Sigmoid colon (tissue), 4 donors: ENCODE results near the gene KIF6.

Experiments
- POLR2A ChIP-seq, 2 donors: fragments of 450-650 bp; IDR thresholded peaks; one replicate each; pipeline ENCODE4 v1.6.1; 2016; ENCODE audit warnings: antibody characterized with exemption in 2 of 2, mild to moderate bottlenecking in 2 of 2, moderate library complexity in 2 of 2
- POLR2AphosphoS5 ChIP-seq, 4 donors: sonication (generic); formaldehyde crosslinking; IDR thresholded peaks; one replicate each; pipeline ENCODE4 v1.6.1; 2017; ENCODE audit warnings: antibody characterized with exemption in 4 of 4
- TF ChIP-seq, protein P1 (sequence below), 4 experiments: fragments of 450-650 bp in 3 of 4; fragments of 200-600 bp in 1 of 4; IDR thresholded peaks; one replicate each; pipeline ENCODE4 v1.5.1; 2016 to 2019; ENCODE audit warnings: antibody characterized with exemption in 4 of 4, mild to moderate bottlenecking in 3 of 4, moderate library complexity in 2 of 4

DNA sequence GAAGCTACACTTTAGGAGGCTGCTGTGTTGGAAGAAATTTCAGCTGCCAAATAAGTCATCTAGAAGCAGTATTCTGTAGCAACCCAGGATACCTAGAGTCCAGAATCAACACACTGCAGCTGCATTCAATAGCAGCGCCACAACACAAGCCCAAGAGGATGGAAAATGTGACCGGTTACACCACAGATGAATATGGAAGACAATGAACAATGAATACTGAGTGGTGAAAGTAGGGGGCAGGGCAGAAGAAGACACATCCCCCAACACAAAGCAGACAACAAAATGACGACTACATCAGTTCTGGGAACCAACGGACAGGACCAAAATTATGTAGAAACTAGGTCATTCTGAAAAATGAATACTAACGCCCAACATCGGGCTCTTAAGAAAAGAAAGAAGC is 38.2 kb downstream of the KIF6 start:
- TF ChIP-seq, protein P1, sequence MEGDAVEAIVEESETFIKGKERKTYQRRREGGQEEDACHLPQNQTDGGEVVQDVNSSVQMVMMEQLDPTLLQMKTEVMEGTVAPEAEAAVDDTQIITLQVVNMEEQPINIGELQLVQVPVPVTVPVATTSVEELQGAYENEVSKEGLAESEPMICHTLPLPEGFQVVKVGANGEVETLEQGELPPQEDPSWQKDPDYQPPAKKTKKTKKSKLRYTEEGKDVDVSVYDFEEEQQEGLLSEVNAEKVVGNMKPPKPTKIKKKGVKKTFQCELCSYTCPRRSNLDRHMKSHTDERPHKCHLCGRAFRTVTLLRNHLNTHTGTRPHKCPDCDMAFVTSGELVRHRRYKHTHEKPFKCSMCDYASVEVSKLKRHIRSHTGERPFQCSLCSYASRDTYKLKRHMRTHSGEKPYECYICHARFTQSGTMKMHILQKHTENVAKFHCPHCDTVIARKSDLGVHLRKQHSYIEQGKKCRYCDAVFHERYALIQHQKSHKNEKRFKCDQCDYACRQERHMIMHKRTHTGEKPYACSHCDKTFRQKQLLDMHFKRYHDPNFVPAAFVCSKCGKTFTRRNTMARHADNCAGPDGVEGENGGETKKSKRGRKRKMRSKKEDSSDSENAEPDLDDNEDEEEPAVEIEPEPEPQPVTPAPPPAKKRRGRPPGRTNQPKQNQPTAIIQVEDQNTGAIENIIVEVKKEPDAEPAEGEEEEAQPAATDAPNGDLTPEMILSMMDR (IDR thresholded peaks at IDR 0.05), result no peak
- no peak for TF ChIP-seq POLR2A (IDR thresholded peaks at IDR 0.05)
- no peak for TF ChIP-seq POLR2AphosphoS5 (IDR thresholded peaks at IDR 0.05)
